Measurements from ENCODE around the gene ABRAXAS1.
"Not testable (repeated sequence)": the region's sequence is repeated elsewhere in the genome, so short reads cannot be mapped to it uniquely, and the experiment has no call there.

The ABRAXAS1 gene

DNA sequence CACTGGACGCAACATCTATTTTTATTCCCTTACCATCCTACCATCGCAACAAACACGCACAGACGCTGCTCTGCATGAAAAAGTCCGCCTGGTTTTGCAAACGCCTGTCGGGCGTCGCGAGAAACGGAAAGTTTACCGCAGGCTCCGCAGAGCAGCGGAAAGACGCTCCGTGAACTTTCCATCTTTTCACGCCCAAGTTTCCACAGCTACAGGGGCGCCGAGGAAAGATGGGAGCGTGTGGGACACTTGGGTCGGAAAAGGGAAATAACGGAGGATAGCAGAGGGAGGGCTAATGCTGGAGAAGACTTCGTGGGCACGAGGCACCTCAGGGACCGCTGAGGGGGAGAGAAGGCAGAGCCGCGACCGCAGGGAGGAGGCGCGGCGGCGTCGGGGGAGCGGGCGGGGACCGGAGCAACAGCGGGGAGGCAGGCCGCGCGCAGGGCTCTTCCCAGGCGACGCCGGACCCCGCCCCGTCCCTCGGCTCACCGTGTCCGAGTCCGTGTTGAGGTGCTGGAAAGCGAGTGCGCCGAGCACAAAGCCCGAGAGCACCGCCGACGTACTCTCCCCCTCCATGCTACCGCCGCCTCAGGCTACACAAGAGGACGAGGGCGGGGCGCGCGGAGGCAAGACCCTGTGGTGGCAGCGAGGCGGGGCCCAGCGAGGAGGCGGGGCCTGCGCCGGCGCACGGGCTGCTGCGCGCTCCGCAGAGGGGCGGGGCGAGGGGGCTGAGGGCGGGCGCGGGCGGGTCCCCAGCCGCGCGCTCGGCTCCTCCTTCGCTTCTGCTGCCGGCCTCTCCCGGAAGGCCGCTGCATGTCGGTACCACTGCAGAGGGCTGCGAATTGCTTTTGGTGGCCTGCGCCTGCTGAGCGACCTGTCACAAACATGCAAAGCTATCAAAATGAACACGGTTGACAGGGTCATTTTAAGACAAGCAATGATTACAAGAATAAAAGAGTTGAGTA is at the start of gene ABRAXAS1:
ABRAXAS1 (minus strand) TSS at position 601 of the 962 bp plus-strand sequence; CDS start at position 573, 28 bp downstream.
- peak; percentile 89 for DNase-seq (ENCODE audit: low spot score)

DNA sequence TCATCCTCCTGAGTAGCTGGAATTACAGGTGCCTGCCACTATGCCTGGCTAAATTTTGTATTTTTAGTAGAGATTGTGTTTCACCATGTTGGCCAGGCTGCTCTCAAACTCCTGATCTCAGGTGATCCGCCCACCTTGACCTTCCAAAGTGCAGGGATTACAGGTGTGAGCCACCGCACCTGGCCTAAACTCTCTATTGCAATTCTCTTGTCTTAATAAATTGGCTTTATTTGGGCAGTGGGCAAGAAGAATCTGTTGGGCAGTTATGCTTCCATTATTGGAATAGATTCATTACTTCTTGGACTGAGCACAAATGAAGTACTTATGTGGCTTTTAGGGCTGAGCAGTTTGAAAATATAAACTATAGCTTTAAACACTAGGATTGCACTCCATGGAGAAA is 42.8 kb upstream of the ABRAXAS1 start:
- DNase-seq (ENCODE audit: low spot score) = no peak

DNA sequence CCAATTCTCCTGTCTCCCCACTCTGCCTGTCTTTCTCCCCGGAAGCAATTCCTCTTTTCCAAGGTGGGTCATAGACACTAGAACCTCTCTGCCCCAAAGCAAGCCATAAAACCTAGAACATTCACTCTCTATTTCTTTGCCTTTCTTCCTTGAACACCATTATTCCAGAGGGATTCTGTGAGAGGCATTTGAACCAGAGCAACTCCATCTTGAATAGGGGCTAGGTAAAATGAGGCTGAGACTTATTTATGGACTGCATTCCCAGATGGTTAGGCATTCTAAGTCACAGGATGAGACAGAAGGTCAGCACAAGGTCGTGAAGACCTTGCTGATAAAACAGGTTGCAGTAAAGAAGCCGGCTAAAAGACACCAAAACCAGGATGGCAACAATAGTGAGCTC is 37.3 kb upstream of the ABRAXAS1 start:
- no peak for DNase-seq (ENCODE audit: low spot score)

DNA sequence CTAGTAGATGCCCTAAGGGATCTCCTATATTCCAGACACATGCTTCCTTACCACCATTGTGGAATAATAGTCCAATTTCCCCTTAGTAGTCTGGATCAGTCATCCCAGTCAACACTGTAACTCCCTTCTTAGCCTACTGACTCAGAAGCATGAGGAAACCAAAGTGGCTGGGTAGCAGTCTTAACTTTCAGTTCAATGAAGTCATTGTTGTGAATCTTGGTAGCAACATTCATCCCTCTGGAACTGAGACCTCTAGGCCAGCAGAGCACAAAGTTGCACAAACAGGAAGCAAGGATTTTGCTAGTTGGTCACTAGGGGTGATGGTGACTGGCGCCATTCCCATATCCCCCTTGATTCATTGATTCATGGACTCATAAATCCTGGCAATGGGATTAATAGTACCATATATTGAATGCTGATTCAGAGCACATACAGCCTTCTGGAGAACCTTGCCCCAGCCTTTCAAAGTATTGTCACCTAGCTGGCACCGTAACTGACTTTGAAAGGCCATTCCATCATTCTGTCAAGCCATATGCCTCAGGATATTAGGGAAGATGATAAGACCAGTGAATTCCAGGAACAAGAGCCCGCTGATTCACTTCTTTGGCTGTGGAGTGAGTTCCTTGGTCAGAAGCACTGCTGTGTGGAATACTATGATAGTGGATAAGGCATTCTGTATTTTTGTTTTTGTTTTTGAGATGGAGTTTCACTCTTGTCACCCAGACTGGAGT is 31.3 kb upstream of the ABRAXAS1 start:
- DNase-seq (ENCODE audit: low spot score) = no peak

DNA sequence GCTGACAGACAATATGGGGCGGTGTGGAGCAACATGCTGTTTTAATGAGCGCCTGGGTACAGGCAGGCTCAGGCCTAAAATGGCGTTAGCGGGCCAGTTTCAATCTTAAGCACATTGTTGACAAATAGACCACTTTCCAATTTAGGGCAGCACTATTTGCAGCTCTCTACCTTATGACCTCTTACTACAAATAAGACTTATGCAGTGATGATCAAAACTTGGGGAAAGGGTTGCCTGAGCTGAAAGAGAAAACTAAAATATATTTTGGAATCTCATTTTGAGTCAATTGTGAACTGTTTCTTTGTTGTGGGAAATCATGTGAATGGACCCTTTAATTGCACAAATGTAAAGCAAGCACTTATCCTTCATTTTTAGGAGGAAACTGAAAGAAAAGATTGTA is 25.5 kb upstream of the ABRAXAS1 start:
- no peak for DNase-seq (ENCODE audit: low spot score)

DNA sequence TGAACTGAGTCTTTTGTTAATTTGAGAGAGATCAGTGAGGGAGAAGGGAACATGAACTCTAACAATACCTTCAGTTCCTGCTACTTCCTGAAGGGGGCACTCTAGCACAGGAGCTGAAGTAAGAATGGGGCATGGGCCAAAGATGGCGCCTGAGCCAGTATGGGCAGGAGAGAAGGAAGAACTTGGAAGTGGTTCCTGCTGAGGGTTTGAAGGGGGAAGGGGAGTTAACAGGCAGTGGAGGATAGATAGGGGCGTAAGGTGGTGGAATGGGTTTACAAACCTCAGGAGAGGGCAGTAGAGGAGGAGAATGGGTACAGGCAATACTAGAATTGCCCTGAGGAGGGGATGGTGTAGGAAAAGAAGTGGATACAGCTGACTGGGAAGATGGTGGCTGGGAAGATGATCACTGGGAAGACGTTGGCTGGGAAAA is 24.3 kb upstream of the ABRAXAS1 start:
- peak; percentile 36 for DNase-seq (ENCODE audit: low spot score)

DNA sequence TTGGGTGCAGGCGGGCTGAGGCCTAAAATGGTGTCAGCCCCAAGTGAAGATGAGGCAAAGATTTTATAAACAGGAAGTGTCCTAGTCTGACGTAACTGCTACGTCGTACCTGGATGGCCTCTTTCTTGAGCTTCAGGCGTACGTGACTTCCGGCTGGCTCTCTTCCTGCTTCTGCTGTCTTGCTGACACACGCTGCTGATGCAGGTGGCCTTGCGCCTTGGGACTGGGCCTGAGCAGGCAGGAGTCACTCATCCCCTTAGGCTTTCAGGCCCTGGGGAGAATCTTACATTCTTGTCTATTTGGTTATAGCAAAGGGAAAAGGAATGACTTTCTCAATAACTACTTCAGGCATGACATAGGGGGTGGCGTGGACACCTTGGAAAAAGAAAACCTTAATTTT is 20.1 kb upstream of the ABRAXAS1 start:
- no peak for DNase-seq (ENCODE audit: low spot score)

DNA sequence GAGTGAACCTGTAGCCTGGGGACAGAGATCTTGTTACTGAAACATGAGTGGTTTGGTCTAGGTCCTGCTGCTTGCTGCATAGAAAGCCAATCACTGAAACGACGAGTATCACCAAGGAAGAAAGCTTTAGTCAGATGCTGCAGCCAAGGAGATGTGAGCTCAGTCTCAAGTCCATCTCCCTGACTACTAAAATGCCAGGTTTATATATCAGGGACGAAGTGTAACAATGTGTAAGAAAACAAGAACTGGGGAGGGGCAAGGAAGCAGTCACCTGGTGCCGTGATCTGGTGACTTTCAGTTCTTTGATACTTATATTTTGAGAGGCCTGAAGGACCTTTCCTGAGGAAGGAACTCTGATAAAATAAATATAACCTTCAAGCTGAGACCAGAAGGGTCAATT is 19.6 kb upstream of the ABRAXAS1 start:
- DNase-seq (ENCODE audit: low spot score) = no peak

DNA sequence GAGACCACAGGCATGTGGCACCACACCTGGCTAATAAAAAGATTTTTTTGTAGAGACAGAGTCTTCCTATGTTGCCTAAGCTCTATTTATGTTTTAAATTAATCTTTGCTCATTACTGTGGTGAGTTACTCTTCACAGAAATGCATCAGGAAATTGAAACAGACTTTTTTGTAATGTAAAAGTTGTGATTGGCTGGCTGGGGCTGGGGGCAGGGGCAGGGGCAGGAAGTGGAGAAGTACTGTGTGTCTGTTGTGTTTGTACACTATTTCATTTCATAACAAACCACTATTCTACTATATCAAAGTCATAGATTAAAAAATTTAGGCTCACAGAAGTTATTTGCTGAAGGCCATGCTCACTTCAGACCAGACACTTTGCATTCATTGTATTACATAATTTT is 19.1 kb upstream of the ABRAXAS1 start:
- no peak for DNase-seq (ENCODE audit: low spot score)

DNA sequence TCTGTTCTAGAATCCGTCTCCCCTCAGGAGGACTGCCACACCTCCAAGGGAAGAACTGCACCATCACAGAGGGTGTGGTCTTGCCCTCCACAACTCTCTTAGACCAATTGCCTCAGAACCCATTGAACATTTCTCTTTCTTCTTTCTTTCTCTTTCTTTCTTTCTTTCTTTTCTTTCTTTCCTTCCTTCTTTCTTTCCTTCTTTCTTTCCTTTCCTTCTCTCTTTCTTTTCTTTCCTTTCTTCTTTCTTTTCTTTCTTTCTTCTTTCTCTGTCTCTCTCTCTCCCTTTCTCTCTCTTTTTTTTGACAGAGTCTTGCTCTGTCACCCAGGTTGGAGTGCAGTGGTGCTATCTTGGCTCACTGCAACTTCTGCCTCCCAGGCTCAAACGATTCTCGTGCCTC is 16.8 kb upstream of the ABRAXAS1 start:
- DNase-seq (ENCODE audit: low spot score) = not testable (repeated sequence)

DNA sequence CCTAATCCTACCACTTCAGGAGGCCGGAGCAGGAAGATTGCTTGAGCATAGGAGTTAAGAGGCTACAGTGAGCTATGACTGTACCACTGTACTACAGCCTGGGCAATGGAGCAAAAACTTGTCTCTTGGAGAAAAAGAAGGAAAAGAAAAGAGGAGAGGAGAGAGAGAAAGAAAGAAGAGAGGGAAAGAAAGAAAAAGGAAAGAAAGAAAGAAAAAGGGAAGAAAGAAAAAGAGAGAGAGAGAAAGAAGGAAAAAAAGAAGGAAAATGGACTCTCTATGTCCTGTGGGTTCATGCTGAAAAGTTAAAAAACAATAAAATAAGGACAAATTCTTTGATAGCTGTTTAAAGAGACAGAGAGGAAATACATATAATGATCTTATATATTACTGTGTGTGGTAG is 13.3 kb upstream of the ABRAXAS1 start:
- DNase-seq (ENCODE audit: low spot score) = no peak

DNA sequence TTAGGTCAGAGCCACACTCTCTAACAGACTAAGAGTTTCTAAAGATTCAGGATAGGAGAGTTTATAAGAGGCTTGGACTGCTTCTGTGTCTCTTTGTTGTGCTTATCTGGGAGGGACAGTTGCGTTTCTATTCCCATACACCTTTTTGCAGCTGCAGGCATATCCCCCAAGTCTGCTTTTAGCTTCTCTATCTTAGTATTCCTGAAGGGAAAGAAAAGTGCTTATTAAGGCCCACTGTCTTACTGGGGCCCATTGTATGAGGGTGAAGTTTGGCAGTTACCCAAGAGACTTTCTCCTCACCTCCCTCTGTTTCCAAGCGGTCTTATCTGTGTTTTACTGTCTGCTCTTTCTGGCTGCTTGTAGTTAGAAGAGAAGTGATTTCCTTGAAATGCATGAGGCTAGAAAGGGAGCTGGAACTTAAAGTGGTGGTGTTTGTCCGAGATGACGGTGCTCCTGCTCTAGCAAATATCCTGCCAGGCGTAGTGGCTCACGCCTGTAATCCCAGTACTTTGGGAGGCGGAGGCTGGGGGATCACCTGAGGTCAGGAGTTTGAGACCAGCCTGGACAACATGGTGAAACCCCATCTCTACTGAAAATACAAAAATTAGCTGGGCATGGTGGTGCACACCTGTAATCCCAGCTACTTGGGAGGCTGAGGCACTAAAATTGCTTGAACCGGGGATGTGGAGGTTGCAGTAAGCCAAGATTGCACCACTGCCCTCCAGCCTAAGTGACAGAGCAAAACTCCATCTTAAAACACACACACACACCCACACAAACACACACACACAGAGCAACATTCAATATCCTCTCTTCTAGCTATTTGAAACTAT is 11.4 kb upstream of the ABRAXAS1 start:
- not testable (repeated sequence) for DNase-seq (ENCODE audit: low spot score)

DNA sequence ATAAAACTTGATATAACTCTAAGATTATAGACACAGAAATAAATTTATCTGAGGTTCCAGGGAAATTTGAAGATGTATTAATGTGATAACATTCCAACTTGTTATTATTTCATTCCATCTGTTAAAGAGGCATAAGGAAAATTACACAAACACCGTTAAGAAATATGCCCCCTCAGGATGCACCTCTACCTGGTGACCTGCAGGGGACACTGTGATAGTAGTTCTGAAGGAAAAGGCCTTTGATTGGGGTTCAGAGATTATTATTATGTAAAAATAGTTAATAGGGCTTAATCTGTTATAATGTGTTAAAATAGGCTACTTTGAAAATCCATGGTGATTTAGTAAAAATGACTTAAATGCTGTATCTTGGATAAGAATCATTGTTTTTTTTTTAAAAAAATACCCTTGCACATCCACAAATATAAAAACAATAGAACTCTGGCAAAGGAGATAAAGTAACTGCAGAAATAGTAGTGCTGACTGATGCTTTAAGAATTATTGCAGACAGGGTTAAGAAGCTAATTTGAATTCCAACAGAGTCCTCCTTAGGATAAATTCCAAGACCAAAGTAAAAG is 6.1 kb upstream of the ABRAXAS1 start:
- peak; percentile 43 for DNase-seq (ENCODE audit: low spot score)

DNA sequence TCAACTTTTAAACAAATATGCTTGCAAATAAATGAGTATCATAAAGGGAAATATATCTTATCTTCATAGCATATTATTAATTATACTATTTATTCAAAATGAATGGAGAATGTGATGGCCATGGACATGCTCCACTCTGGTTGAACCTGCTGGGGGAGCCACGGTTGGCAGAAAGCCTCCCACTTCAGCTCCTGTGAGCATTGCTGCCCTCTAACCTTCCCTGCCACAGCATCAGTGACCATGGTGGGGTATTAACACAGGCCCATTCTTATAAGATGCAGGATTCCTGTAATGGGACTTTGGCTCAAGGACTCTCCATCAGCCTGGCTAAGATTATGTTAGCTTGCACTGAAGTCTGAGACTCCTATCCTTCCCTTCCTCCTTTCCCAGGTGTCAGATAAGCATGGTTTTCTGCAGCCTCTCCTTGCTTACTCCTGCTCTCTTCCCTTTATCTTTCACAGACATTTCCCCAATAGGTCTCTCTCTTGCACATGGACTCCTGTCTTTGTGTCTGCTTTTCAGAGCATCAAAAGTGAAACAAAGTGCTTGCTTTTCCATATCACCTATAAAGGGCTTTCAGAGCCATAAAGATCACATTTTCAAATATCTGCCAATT is 4.9 kb upstream of the ABRAXAS1 start:
- DNase-seq (ENCODE audit: low spot score) = no peak

DNA sequence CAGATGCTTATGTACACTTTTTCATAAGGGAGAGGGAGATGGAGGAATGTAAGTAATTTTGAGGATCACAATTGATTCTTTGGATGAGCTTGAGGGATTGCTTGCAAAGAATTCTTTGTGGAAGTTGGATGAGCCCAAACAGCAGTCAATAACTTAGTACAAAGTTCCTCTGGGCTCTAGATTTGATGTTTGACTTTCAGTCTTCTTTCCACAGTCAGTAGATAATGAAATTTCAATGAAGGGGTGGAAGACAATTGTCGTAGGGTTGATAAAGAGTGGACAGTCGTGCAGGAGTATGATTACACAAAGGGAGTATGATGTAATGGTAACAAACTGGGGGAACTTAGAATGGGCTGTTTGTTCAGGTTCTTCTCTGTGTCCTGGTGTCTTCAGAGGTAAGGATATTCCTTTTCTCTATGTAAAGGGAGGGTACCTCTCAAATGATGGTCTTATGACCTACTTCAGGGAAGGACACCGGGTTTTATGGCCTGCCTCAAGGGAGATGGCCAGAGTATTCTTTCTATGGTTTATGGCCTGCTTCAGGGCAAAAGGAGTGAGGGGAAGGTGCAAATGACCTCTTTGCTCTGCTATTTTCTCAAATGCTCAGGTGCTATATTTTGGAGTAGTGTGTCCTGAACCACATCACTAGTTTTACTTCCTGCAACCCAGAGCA is 1.7 kb upstream of the ABRAXAS1 start:
- no peak for DNase-seq (ENCODE audit: low spot score)

DNA sequence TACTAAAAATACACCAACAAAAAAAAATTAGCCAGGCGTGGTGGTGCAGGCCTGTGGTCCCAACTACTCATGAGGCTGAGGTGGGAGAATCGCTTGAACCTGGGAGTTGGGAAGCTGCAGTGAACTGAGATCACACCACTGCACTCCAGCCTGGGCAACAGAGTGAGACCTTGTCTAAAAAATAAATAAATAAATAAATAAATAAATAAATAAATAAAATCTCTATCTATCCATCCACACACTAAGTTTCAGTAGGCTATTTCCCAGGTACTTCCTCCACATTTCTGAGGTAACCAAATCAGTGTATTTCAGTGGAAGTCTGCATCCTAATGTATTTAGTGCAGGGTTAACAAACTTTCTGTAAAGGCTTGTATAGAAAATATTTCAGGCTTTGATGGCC is 10.9 kb downstream of the ABRAXAS1 start:
- DNase-seq (ENCODE audit: low spot score) = no peak

DNA sequence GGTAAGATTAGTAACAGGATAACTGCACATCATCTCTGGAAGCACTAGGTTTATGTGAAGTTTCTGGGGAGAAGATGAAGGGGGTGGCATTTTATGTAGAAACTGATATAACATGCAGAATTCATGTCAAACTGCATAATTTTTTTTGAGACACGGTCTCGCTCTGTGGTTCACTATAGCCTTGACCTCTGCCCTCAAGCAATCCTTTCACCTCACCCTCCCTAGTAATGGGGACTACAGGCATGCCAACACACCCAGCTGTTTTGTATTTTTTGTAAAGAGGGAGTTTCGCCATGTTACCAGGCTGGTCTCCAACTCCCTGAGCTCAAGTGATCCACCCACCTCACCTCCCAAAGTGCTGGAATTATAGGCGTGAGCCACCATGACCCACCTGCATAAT is 11.5 kb downstream of the ABRAXAS1 start:
- no peak for DNase-seq (ENCODE audit: low spot score)

DNA sequence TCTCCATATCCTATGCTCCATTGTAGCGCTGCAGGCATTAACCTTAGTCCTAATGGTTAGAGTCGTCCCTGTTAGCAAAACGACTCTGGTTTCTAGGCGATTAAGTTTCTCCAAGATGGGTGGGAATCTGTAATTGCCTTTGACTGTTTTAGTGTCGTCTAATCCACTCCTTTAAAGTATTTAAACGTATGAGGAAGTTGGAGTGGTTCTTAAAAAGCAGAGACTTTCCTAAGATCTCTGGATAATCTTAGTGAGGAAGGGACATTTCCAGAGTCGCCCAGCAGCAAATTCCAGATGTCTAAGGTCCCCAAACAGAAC is 28.8 kb downstream of the ABRAXAS1 start:
- DNase-seq (ENCODE audit: low spot score) = no peak

DNA sequence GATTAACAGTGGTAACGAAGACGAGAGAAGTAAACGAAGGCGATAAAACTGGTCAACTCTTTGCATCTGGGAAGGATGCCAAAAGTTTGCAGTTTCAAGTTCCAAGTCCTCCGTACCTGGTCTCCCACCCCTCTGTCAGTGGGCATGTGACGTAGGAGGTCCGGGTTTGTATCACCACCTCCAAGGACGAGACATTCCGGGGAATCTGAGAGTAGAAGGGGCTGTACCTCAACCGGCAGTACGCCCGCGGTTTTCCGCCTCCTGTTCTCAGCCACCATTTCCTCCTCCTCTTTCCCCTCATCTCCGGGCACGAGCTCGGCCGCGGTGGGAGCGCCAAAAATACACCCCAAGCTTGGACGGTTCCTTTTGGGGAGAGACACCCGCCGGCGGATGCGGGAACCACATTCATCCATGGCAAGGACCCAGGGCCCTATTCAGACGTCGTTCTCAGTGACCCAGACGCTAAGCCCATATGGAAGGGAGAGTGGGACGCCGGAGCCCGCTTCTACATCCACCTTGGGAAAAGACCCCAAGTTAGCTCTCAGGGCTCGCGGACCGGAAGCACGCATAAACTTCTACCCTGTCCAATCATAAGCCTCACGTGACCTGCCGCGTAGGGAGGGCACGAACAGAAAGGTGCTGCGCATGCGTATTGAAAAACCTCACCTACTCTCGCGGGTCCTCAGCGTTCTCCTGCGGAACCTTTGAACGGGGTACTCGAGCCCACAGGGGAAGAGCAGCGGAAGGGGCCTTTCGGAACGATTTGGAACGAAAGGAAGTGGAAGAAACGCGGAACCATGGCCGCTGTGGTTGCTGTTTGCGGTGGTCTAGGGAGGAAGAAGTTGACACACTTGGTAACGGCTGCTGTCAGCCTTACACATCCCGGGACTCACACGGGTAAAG is 29.4 kb downstream of the ABRAXAS1 start, which contains the start of the genes HELQ and MRPS18C:
HELQ (minus strand) TSS at position 543 of the 903 bp plus-strand sequence; CDS start at position 413, 130 bp downstream.
MRPS18C (plus strand) TSS at position 778 of the 903 bp plus-strand sequence; CDS start at position 798, 20 bp downstream.
- peak; percentile 96 for DNase-seq (ENCODE audit: low spot score)

DNA sequence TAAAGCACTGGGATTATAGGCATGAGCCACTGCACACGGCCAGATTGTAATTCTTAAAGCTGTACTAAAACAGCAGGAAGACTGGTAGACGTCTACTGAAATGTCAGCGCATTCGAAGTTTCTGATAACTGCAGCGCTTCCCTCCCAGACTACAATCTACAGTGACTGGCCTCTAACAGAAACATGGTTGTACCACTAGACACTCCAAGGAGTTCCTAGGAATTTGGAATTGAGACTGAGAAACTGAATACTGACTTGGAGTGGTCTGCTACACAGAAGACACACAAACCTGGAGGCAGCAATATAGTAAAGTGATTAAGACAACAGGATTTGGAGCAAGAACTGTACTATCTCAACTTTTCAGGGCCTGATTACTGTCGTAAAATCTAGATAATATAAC is 30.2 kb downstream of the ABRAXAS1 start:
- peak; percentile 17 for DNase-seq (ENCODE audit: low spot score)

Data from hepatic stellate cell (primary cell).